Brain pericyte (primary cell): Measurements from ENCODE around the gene PLEKHJ1.
A peak's percentile ranks its signal among the peaks of the same experiment; 100 is the strongest.

ENCODE experiments used
- DNase-seq: peaks from one replicate; pipeline ENCODE4 v3.0.0-alpha.2; 2012; ENCODE audit warnings: low read depth, low spot score

PLEKHJ1 gene

GRCh38 chr19:2199861-2200623 lies 36.1 kb downstream of the PLEKHJ1 start:
- no peak for DNase-seq

- no peak for DNase-seq
Observed at GRCh38 chr19:2199215-2199614, 36.9 kb downstream of the PLEKHJ1 start.

- no peak for DNase-seq
Observed at GRCh38 chr19:2198317-2198716, 37.8 kb downstream of the PLEKHJ1 start.

GRCh38 chr19:2197270-2197669 lies 38.9 kb downstream of the PLEKHJ1 start:
- no peak for DNase-seq

GRCh38 chr19:2195914-2196313 lies 40.2 kb downstream of the PLEKHJ1 start:
- no peak for DNase-seq

- DNase-seq = no peak
Observed at GRCh38 chr19:2195361-2195760, 40.8 kb downstream of the PLEKHJ1 start.

GRCh38 chr19:2194513-2195078 lies 41.5 kb downstream of the PLEKHJ1 start:
- no peak for DNase-seq

- no peak for DNase-seq
Observed at GRCh38 chr19:2193807-2194206, 42.3 kb downstream of the PLEKHJ1 start.

GRCh38 chr19:2192862-2193261 lies 43.3 kb downstream of the PLEKHJ1 start:
- DNase-seq = no peak

GRCh38 chr19:2191456-2192310 lies 44.4 kb downstream of the PLEKHJ1 start:
- DNase-seq = no peak

- no peak for DNase-seq
Observed at GRCh38 chr19:2190848-2191455, 45.2 kb downstream of the PLEKHJ1 start.

- no peak for DNase-seq
Observed at GRCh38 chr19:2189880-2190279, 46.2 kb downstream of the PLEKHJ1 start.

- no peak for DNase-seq
Observed at GRCh38 chr19:2188708-2189385, 47.3 kb downstream of the PLEKHJ1 start.

- DNase-seq = no peak
Observed at GRCh38 chr19:2187159-2187558, 49.0 kb downstream of the PLEKHJ1 start.

GRCh38 chr19:2186071-2186846 lies 49.9 kb downstream of the PLEKHJ1 start:
- DNase-seq = peak; percentile 68

- no peak for DNase-seq
Observed at GRCh38 chr19:2185734-2186070, 50.4 kb downstream of the PLEKHJ1 start.

GRCh38 chr19:2184422-2184975 lies 51.6 kb downstream of the PLEKHJ1 start:
- DNase-seq = no peak
